GM12864 (cell line): ENCODE measurements around the gene AVEN.

Source experiments
- DNase-seq: peaks from one replicate; pipeline ENCODE4 v3.0.0-alpha.2; 2011; ENCODE audit warnings: low read depth
- H3K4me3 ChIP-seq: 2 replicates; pipeline ENCODE4 v1.5.1; 2011; ENCODE audit warnings: mild to moderate bottlenecking, low read depth, low read length, control low read depth
- TF ChIP-seq, protein P1 (sequence below): IDR thresholded peaks from 2 replicates; pipeline ENCODE4 v1.5.1; 2011; ENCODE audit warnings: low read depth, mild to moderate bottlenecking, moderate library complexity, low read length, control low read depth, inconsistent platforms; ENCODE audit errors: missing control alignments

The AVEN gene, protein sequence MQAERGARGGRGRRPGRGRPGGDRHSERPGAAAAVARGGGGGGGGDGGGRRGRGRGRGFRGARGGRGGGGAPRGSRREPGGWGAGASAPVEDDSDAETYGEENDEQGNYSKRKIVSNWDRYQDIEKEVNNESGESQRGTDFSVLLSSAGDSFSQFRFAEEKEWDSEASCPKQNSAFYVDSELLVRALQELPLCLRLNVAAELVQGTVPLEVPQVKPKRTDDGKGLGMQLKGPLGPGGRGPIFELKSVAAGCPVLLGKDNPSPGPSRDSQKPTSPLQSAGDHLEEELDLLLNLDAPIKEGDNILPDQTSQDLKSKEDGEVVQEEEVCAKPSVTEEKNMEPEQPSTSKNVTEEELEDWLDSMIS

DNA sequence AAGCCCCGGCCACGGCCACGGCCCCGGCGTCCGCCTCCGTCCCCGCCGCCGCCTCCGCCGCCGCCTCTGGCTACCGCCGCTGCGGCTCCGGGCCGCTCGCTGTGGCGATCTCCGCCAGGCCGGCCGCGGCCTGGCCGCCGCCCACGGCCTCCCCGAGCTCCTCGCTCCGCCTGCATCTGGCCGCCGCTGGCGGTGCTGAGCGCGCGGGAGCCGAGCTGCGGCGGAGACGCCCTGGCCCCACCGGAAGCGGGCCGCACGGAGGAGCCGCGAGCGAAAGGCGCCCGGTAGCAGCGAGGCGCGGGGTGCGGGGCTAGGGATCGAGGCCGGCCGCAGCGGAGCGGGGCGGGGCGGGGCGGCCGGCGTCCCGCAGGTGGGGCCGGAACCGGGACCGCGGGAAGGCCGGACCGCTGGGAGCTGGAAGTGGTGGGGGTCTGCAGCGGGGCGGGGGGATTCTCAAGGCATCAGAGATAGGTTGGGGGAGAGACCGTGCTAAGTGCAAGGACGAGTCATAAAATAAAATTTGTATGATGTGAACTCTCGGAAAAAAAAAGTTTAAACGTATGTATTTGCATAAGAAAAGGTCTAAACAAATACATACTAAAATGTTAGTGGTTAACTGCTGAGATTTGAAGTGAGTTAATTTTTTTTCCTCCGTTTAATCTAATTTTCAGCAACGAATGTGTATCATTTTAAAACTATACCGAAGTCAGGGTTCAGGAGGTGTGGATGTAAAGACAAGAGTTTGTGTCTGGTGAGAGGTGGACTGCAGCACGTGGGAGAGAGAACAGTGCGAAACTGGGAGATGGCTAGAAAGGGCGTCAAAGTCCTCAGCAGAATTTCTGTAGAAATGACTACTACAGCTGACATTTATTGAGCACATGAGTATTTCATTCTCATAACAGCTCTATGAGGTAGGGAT, at the start of gene AVEN:
Gene AVEN, minus strand, starts transcription at position 334 of the 919 bp plus-strand sequence. Its CDS starts 158 bp downstream, at position 176.
- DNase-seq: peak; percentile 53
- TF ChIP-seq, protein P1, sequence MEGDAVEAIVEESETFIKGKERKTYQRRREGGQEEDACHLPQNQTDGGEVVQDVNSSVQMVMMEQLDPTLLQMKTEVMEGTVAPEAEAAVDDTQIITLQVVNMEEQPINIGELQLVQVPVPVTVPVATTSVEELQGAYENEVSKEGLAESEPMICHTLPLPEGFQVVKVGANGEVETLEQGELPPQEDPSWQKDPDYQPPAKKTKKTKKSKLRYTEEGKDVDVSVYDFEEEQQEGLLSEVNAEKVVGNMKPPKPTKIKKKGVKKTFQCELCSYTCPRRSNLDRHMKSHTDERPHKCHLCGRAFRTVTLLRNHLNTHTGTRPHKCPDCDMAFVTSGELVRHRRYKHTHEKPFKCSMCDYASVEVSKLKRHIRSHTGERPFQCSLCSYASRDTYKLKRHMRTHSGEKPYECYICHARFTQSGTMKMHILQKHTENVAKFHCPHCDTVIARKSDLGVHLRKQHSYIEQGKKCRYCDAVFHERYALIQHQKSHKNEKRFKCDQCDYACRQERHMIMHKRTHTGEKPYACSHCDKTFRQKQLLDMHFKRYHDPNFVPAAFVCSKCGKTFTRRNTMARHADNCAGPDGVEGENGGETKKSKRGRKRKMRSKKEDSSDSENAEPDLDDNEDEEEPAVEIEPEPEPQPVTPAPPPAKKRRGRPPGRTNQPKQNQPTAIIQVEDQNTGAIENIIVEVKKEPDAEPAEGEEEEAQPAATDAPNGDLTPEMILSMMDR: no peak
- peak within 1 kb of the TSS; percentile 96 for H3K4me3 ChIP-seq

DNA sequence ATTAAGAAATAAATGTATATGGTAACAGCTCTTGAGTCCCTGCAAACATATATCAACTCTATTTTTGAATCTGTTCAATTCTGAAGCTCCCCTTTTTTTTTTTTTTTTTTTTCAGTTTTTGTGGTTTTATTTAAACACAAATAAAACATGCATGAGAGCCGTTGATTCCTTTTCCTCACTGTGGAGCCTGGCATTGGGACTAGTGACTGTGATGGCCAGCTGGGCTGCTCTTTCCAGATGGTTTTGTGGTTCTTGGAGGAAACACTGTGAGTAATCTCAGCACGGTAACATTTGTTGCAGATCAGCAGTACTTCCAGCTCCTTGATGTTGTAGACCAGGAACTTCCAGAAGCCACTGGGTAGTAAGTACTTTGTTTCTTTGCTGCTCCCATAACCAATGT, 46.7 kb upstream of the AVEN start:
- TF ChIP-seq, protein P1: no peak
- no peak for DNase-seq
- H3K4me3 ChIP-seq: no peak overlapping the region

DNA sequence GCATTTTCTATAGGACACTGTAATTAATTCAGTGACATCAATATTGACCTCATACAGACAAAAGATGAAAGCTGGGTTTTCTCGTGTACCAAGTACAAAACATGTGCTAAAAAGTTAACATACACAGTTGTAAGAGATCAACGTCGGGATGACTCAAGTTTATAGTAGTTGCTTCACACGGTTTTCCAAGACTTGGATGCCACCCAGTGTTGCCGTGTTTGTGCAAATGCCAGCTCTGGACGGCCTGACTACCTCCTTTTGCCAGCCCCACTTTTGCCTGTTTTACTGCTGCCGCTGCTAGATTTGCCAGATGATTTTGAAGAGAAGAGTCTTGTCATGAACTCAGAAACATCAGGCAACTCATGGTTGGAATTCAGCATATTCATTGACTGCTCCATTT, 45.1 kb upstream of the AVEN start:
- no peak for DNase-seq
- TF ChIP-seq, protein P1: no peak
- H3K4me3 ChIP-seq: no peak overlapping the region

DNA sequence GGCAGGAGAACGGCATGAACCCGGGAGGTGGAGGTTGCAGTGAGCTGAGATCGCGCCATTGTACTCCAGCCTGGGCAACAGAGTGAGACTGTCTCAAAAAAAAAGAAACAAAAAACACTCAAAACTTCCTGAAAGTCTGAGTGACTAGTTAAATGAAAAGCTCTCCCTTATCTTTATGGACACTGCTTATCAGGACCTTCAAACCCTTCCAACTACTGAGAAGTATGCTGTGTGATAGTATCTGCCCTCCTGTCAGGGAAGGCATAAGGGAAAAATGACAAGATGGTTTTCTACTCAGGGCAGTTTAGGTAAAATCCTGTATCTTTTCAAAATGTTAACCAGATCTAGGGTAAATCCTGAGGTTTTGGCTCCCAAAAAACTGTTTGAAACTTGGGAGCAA, 40.9 kb upstream of the AVEN start:
- TF ChIP-seq, protein P1: no peak
- DNase-seq: no peak
- H3K4me3 ChIP-seq: no peak overlapping the region

DNA sequence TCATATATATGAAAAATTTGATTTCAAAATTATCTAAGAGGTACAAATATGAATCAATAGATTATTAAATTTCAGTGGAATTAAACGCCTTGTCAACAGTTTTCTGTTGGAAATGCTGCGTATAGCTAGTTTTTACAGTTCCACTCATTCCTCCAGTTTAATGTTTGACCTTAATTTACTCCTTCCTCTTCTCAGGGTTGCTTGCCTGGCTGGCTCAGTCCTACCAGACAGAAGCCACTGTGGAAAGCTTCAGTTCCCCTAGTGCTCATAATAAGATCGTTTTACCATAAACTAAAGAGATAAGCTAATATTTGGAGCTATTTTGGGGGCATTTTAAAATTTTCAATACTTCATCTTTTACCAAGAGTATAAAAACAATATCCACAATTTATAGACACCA, 39.9 kb upstream of the AVEN start:
- no peak overlapping the region for H3K4me3 ChIP-seq
- DNase-seq: no peak
- TF ChIP-seq, protein P1: no peak

DNA sequence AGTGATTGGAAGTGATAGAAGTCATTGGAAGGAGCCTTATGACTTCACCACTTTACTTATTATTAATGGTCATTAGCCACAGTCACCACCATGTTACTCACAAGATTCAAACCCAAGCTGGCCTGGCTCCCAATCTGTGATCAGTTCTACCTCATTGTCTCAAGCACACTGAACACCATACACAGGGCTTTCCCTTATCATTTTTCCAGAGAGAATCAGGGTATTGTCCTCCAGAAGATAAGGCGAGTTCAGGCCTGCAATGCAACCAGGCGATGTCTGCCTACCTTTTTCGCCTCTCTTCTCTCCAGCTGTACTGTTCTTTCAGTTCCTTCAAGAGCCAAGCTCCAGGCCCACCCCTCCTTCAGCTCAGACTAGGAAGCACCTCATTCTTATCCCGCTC, 37.8 kb upstream of the AVEN start:
- DNase-seq: no peak
- H3K4me3 ChIP-seq: no peak overlapping the region
- TF ChIP-seq, protein P1: no peak
